Neuronal stem cell (in vitro differentiated cells): ENCODE data around the gene OSER1.

ENCODE experiments used
- DNase-seq: peaks from one replicate; pipeline ENCODE4 v3.0.0-alpha.2; 2013; ENCODE audit warnings: low spot score
- H2AFZ ChIP-seq: one replicate; pipeline ENCODE4 v1.6.1; 2013; ENCODE audit warnings: mild to moderate bottlenecking, low read length, inconsistent platforms
- H2AK5ac ChIP-seq: 2 replicates; pipeline ENCODE4 v1.6.1; 2013; ENCODE audit warnings: low read depth, mild to moderate bottlenecking, inconsistent platforms, low read length, moderate library complexity, mixed read lengths
- H2BK120ac ChIP-seq: 2 replicates; pipeline ENCODE4 v1.6.1; 2013; ENCODE audit warnings: low read depth, mild to moderate bottlenecking, inconsistent platforms, low read length, moderate library complexity, mixed read lengths
- H2BK12ac ChIP-seq: one replicate; pipeline ENCODE4 v1.6.1; 2013; ENCODE audit warnings: low read length, inconsistent platforms
- H2BK15ac ChIP-seq: 2 replicates; pipeline ENCODE4 v1.6.1; 2013; ENCODE audit warnings: mild to moderate bottlenecking, low read length, inconsistent platforms, mixed read lengths
- H2BK5ac ChIP-seq: one replicate; pipeline ENCODE4 v1.6.1; 2013; ENCODE audit warnings: inconsistent platforms, mild to moderate bottlenecking, low read length, moderate library complexity
- H3K14ac ChIP-seq: one replicate; pipeline ENCODE4 v1.6.1; 2013; ENCODE audit warnings: low read length, inconsistent platforms
- H3K18ac ChIP-seq: 2 replicates; pipeline ENCODE4 v1.6.1; 2013; ENCODE audit warnings: low read length, inconsistent platforms
- H3K23ac ChIP-seq: 2 replicates; pipeline ENCODE4 v1.6.1; 2013; ENCODE audit warnings: low read depth, mild to moderate bottlenecking, mixed read lengths, low read length, inconsistent platforms; ENCODE audit not compliant: poor library complexity
- H3K27ac ChIP-seq: replicated peaks from 3 replicates; pipeline ENCODE4 v1.5.1; 2013; ENCODE audit warnings: low read length, inconsistent platforms
- H3K27me3 ChIP-seq, 3 experiments: 2 replicates each; pipeline ENCODE4 v1.6.1; 2013; ENCODE audit warnings: low read length in 3 of 3, mild to moderate bottlenecking in 2 of 3, inconsistent platforms in 1 of 3, low read depth in 1 of 3, mixed read lengths in 1 of 3, moderate library complexity in 1 of 3; ENCODE audit not compliant: control insufficient read depth in 3 of 3, insufficient read depth in 3 of 3
- H3K36me3 ChIP-seq, 2 donors: replicated peaks in 1 of 2; 2 replicates each; pipeline ENCODE4 v1.6.1; 2013; ENCODE audit warnings: low read length in 2 of 2; ENCODE audit not compliant: control insufficient read depth in 2 of 2, insufficient read depth in 2 of 2
- H3K4ac ChIP-seq: 2 replicates; pipeline ENCODE4 v1.6.1; 2013; ENCODE audit warnings: inconsistent platforms, mild to moderate bottlenecking, low read length, moderate library complexity
- H3K4me1 ChIP-seq, 2 donors: 1 replicate in 1 of 2; 2 replicates in 1 of 2; pipeline ENCODE4 v1.6.1; 2013; ENCODE audit warnings: low read length in 2 of 2, low read depth in 1 of 2; ENCODE audit not compliant: control insufficient read depth in 2 of 2, insufficient read depth in 1 of 2
- H3K4me2 ChIP-seq: one replicate; pipeline ENCODE4 v1.6.1; 2013; ENCODE audit warnings: mild to moderate bottlenecking, low read length, inconsistent platforms; ENCODE audit not compliant: insufficient read depth, poor library complexity, severe bottlenecking
- H3K4me3 ChIP-seq, 2 donors: 2 replicates each; pipeline ENCODE4 v1.5.1; 2013; ENCODE audit warnings: low read length in 2 of 2, mild to moderate bottlenecking in 2 of 2, inconsistent platforms in 1 of 2, moderate library complexity in 1 of 2
- H3K79me1 ChIP-seq: one replicate; pipeline ENCODE4 v1.6.1; 2013; ENCODE audit warnings: low read depth, mild to moderate bottlenecking, inconsistent platforms, low read length, moderate library complexity
- H3K9ac ChIP-seq: one replicate; pipeline ENCODE4 v1.6.1; 2013; ENCODE audit warnings: mild to moderate bottlenecking, low read depth, low read length, inconsistent platforms; ENCODE audit not compliant: poor library complexity
- H3K9me3 ChIP-seq, 2 donors: replicated peaks in 1 of 2; 2 replicates each; pipeline versions ENCODE3 to v1.6.1; 2013; ENCODE audit warnings: low read length in 2 of 2, mild to moderate bottlenecking in 2 of 2, inconsistent platforms in 1 of 2, low read depth in 1 of 2, mixed read lengths in 1 of 2, moderate library complexity in 1 of 2; ENCODE audit not compliant: control insufficient read depth in 2 of 2, insufficient read depth in 1 of 2
- H4K8ac ChIP-seq: one replicate; pipeline ENCODE4 v1.6.1; 2013; ENCODE audit warnings: low read depth, mild to moderate bottlenecking, inconsistent platforms, low read length, moderate library complexity
- H4K91ac ChIP-seq: one replicate; pipeline ENCODE4 v1.6.1; 2013; ENCODE audit warnings: low read length, low read depth, mild to moderate bottlenecking, inconsistent platforms; ENCODE audit not compliant: poor library complexity
- WGBS, 2 donors: extraction: QIAGEN DNeasy Blood & Tissue Kit; methylation state at CpG; one replicate each; pipeline ENCODE4 v1.1.7; 2013; ENCODE audit warnings: missing lambda C conversion rate in 2 of 2, mixed read lengths in 1 of 2; ENCODE audit not compliant: insufficient read length in 2 of 2, insufficient replicate concordance in 1 of 2; ENCODE audit errors: extremely low coverage in 2 of 2; 5-methylcytosine and 5-hydroxymethylcytosine counted together

The OSER1 gene

DNA sequence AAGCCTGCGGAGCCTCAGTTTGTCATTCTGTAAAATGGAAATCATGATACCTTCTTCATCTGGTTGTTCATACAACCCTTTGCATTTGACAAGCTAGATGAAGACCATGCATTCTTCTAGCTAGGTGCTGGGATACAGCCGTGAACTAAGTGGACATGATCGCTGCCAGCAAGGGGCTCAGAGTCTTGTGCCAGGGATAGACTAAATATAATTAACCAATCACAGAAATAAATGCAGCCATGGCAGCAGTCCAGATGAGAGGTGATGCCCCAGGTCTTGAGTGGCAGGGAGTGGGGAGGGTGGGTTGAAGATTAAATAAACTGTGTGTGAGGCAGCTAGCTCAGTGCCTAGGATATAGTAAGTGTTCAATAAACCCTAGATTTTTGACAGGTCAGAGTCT, 42.8 kb downstream of the OSER1 start:
- H3K4me1 ChIP-seq: peaks cover 4 to 10% of the 10 kb centered on the region in 2 donors
- no peaks in the 10 kb centered on the region for H3K36me3 ChIP-seq
- no peak overlapping the region for H3K18ac ChIP-seq
- H2AFZ ChIP-seq: no peak overlapping the region
- H3K14ac ChIP-seq: no peak overlapping the region
- peaks cover 0 to 19% (median 0%) of the 10 kb centered on the region in 3 experiments for H3K27me3 ChIP-seq
- H2BK15ac ChIP-seq: no peak overlapping the region
- no peaks in the 10 kb centered on the region for H3K79me1 ChIP-seq
- no peak overlapping the region for H4K8ac ChIP-seq
- no peak overlapping the region for H3K9ac ChIP-seq
- WGBS, 2 donors: no CpG with 5 or more reads among the region's 3 CpGs
- no peak for DNase-seq
- no peak overlapping the region for H3K27ac ChIP-seq
- H3K4me2 ChIP-seq: no peak overlapping the region
- H2BK120ac ChIP-seq: no peak overlapping the region
- no peak overlapping the region for H3K4ac ChIP-seq
- H2BK5ac ChIP-seq: no peak overlapping the region
- H3K23ac ChIP-seq: no peak overlapping the region
- no peak overlapping the region for H4K91ac ChIP-seq
- no peak overlapping the region for H3K4me3 ChIP-seq
- no peak overlapping the region for H2BK12ac ChIP-seq
- no peak overlapping the region for H2AK5ac ChIP-seq
- H3K9me3 ChIP-seq: peaks cover 0 to 2% of the 10 kb centered on the region in 2 donors

DNA sequence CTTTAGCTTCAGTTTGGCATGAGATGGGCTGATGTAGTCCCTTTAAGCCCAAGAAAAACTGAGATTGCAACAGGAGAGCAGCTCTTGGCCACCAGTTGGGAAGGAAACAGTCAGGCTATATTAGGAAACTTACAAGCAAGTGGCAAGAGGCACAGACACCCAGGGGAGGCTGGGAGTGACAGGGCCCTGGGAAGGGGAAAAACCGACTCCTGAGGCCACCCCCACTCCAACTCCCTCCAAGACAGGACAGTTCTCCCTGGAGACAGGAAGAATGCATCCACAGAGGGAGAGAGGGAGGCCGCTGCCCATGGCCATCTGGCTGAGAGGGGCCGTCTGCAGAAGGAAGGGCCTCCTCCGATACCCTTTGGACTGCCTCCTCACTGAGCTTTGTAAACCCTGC, 44.1 kb downstream of the OSER1 start:
- WGBS, 2 donors: no CpG with 5 or more reads among the region's 4 CpGs
- Histone ChIP-seq H2BK5ac (no peak overlapping the region), H3K9ac (no peak overlapping the region), H2BK15ac (no peak overlapping the region), H3K18ac (peak overlapping the region; percentile 61), H3K79me1 (no peaks in the 10 kb centered on the region), H2AFZ (peak overlapping the region; percentile 31), H3K36me3 (no peaks in the 10 kb centered on the region), H3K4me2 (no peak overlapping the region), H4K91ac (peak overlapping the region; percentile 34), H3K4me3 (no peak overlapping the region), H3K27ac (no peak overlapping the region), H3K23ac (no peak overlapping the region), H3K4ac (no peak overlapping the region), H2AK5ac (peak overlapping the region; percentile 70), H2BK120ac (peak overlapping the region; percentile 26), H3K4me1 (peaks cover 4 to 10% of the 10 kb centered on the region in 2 donors), H3K9me3 (peaks cover 0 to 2% of the 10 kb centered on the region in 2 donors), H3K27me3 (peaks cover 0 to 12% (median 0%) of the 10 kb centered on the region in 3 experiments), H3K14ac (no peak overlapping the region), H4K8ac (no peak overlapping the region), H2BK12ac (no peak overlapping the region)
- DNase-seq: no peak

DNA sequence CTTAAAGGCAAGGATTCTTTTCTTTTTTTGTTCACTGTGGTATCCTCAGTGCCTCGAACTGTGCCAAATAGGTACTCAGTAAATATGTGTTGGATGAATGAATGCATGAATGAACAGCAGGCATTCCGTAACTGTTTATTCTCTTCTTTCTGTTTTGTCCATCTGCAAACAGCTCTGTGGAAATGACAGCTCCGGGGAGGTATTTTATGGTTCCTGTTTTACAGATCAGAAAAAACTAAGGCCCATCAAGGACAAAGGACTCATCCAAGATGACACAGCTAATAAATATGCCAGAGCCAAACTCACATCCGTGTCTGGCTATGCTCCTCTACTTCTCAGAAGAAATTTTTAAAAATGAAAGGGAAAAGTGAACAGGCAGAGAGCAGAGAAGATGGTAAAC, 44.6 kb downstream of the OSER1 start:
- Histone ChIP-seq H2BK120ac (no peak overlapping the region), H2AK5ac (no peak overlapping the region), H3K14ac (no peak overlapping the region), H4K91ac (no peak overlapping the region), H3K23ac (no peak overlapping the region), H3K27ac (no peak overlapping the region), H3K18ac (no peak overlapping the region), H3K79me1 (no peaks in the 10 kb centered on the region), H2BK12ac (no peak overlapping the region), H3K4ac (no peak overlapping the region), H2BK5ac (no peak overlapping the region), H3K27me3 (peaks cover 0 to 8% (median 0%) of the 10 kb centered on the region in 3 experiments), H3K4me2 (no peak overlapping the region), H3K36me3 (no peaks in the 10 kb centered on the region), H3K9me3 (peaks cover 0 to 2% of the 10 kb centered on the region in 2 donors), H3K9ac (no peak overlapping the region), H3K4me1 (peaks cover 4 to 10% of the 10 kb centered on the region in 2 donors), H4K8ac (no peak overlapping the region), H2AFZ (no peak overlapping the region), H3K4me3 (no peak overlapping the region), H2BK15ac (no peak overlapping the region)
- no peak for DNase-seq
- WGBS, 2 donors: no CpG with 5 or more reads among the region's 4 CpGs

DNA sequence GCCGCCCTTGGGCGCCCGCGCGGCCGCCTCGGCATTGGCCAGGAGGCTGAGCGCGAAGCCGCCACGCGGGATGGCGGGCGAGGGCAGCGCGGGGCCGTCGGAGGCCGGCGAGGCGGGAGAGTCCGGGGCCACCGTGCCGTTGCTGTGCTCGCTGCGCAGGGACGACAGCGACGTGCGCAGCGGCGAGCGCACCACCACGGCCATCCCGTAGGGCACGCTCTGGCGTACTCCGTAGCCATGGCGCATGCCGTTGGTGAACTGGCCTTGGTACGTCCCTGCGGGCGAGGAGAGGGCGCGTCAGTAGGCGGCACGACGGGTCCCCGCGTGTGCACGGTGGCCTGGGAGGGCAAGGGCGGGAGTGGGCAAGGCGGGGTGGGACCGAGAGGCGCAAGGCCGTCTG, 50.4 kb downstream of the OSER1 start:
- Histone ChIP-seq H4K91ac (no peak overlapping the region), H3K18ac (peak overlapping the region; percentile 66), H3K4me3 (peak overlapping the region in 1 of 2 donors; percentile 58), H2BK120ac (no peak overlapping the region), H2BK5ac (no peak overlapping the region), H3K4ac (no peak overlapping the region), H4K8ac (no peak overlapping the region), H3K9ac (peak overlapping the region; percentile 26), H3K14ac (no peak overlapping the region), H2AK5ac (peak overlapping the region; percentile 86), H2AFZ (no peak overlapping the region), H3K4me1 (peaks cover 4 to 6% of the 10 kb centered on the region in 2 donors), H3K4me2 (no peak overlapping the region), H3K9me3 (peaks cover 0 to 4% of the 10 kb centered on the region in 2 donors), H3K79me1 (no peaks in the 10 kb centered on the region), H3K36me3 (no peaks in the 10 kb centered on the region), H3K27me3 (no peaks in the 10 kb centered on the region), H3K27ac (no peak overlapping the region), H3K23ac (peak overlapping the region; percentile 68), H2BK12ac (no peak overlapping the region), H2BK15ac (peak overlapping the region; percentile 53)
- no CpG with 5 or more reads among the region's 56 CpGs for WGBS, 2 donors
- no peak for DNase-seq
